ENCODE measurements around the gene AGBL4. TPM values are rescaled to one million over a fixed set of nuclear protein-coding genes. Genes with fewer than 3 reads are reported as not detected.

AGBL4 gene
- polyA plus RNA-seq, 10 donors = 0.12 to 0.37 (median 0.22) TPM

- DNase-seq = no peak
These were observed 1530.7 kb downstream of the AGBL4 start for GRCh38 chr1:48493041-48493440.

GRCh38 chr1:48492392-48492791 is 1531.4 kb downstream of the AGBL4 start:
- peak in 2 of 3 donors; percentile 27 to 50 for DNase-seq

- DNase-seq = no peak
These were observed 1535.0 kb downstream of the AGBL4 start for GRCh38 chr1:48488721-48489120.

Other genes with a start within 250 kb of the AGBL4 start
- gene ELAVL4, start 85.0 kb upstream of the AGBL4 start, polyA plus RNA-seq (ENCODE audit: insufficient read length in 10 of 10) = 1 to 10 TPM in 1 of 10 donors, under 1 TPM in 8, not detected in 1; 0.07 to 1.2 (median 0.24) TPM

All from muscle of back (tissue), 11 donors.